CD4-positive, alpha-beta T cell (primary cell): ENCODE data around the gene ADIRF. TPM values are rescaled to one million over a fixed set of nuclear protein-coding genes. Genes with fewer than 3 reads are reported as not detected.

Experiments used
- ATAC-seq: fragments of 200-7000 bp; cut with Tn5 transposase; one replicate; pipeline ENCODE4 v1.10.0; 2022; ENCODE audit warnings: mild to moderate bottlenecking; ENCODE audit not compliant: poor library complexity
- CTCF ChIA-PET: fragments of 350-600 bp; sonication (Branson Sonifier 250); formaldehyde crosslinking; loops from one replicate; lab custom pipeline; 2021; ENCODE audit warnings: antibody characterized with exemption, inconsistent platforms; lab: Charles Lee
- POLR2A ChIA-PET: fragments of 350-600 bp; sonication (Branson Sonifier 250); formaldehyde crosslinking; loops from one replicate; lab custom pipeline; 2021; ENCODE audit warnings: antibody characterized with exemption, inconsistent platforms; lab: Charles Lee
- DNase-seq, 14 experiments: peaks; one replicate each; pipeline ENCODE4 v3.0.0-alpha.2; 2013 to 2020; ENCODE audit warnings: mixed read lengths in 2 of 14
- H3K27ac ChIP-seq, 2 donors: one replicate each; pipeline versions ENCODE4 v1.5.1 to v1.7.0; 2013; ENCODE audit warnings: low read length in 2 of 2, low read depth in 1 of 2, mild to moderate bottlenecking in 1 of 2
- H3K27me3 ChIP-seq, 2 experiments: 1 replicate in 1 of 2; 2 replicates in 1 of 2; pipeline versions ENCODE4 v1.6.1 to v1.7.0; 2013; ENCODE audit warnings: low read length in 2 of 2, control low read depth in 1 of 2, mild to moderate bottlenecking in 1 of 2, moderate library complexity in 1 of 2; ENCODE audit not compliant: insufficient read depth in 2 of 2, control insufficient read depth in 1 of 2
- H3K36me3 ChIP-seq: one replicate; pipeline ENCODE4 v1.6.1; 2013; ENCODE audit warnings: low read length, control low read depth; ENCODE audit not compliant: insufficient read depth
- H3K4me1 ChIP-seq: one replicate; pipeline ENCODE4 v1.6.1; 2013; ENCODE audit warnings: low read length, control low read depth; ENCODE audit not compliant: insufficient read depth
- H3K4me3 ChIP-seq: one replicate; pipeline ENCODE4 v1.5.1; 2013; ENCODE audit warnings: mild to moderate bottlenecking, low read length, moderate library complexity
- H3K9me3 ChIP-seq, 2 experiments: 1 replicate in 1 of 2; 2 replicates in 1 of 2; pipeline versions ENCODE4 v1.6.1 to v1.7.0; 2013; ENCODE audit warnings: low read length in 2 of 2, mild to moderate bottlenecking in 2 of 2, control low read depth in 1 of 2, moderate library complexity in 1 of 2; ENCODE audit not compliant: control insufficient read depth in 1 of 2, insufficient read depth in 1 of 2
- H3K27ac Mint-ChIP-seq: one replicate; pipeline ENCODE4 v1.8.0; 2020; ENCODE audit warnings: mixed read lengths
- H3K27me3 Mint-ChIP-seq: one replicate; pipeline ENCODE4 v1.8.0; 2021; ENCODE audit warnings: mixed read lengths
- H3K36me3 Mint-ChIP-seq: one replicate; pipeline ENCODE4 v1.8.0; 2021; ENCODE audit warnings: low read depth, mixed read lengths
- H3K4me1 Mint-ChIP-seq: one replicate; pipeline ENCODE4 v1.8.0; 2021; ENCODE audit warnings: low read depth, mixed read lengths
- H3K4me3 Mint-ChIP-seq: one replicate; pipeline ENCODE4 v1.8.0; 2020; ENCODE audit warnings: mild to moderate bottlenecking, mixed read lengths
- H3K9me3 Mint-ChIP-seq: one replicate; pipeline ENCODE4 v1.8.0; 2020; ENCODE audit warnings: mixed read lengths
- intact Hi-C, 2 experiments: fragments of 100-400 bp; cut with DNase I in 1 of 2; cut with micrococcal nuclease in 1 of 2; formaldehyde crosslinking; loops; one replicate each; pipeline versions ENCODE4 v1.15.1 to v1.9.0; 2023 to 2025; cut with DNase I, micrococcal nuclease
- total RNA-seq, 174 experiments: library from RNA in 2 of 174; stranded (reverse) in 2 of 174; gene quantifications; one replicate each; pipeline ENCODE4 v1.2.3 and lab custom pipeline; 2021 to 2026
- TF ChIP-seq, protein P1 (sequence below): fragments of 200-600 bp; IDR thresholded peaks from one replicate; pipeline ENCODE4 v1.8.0; 2022; ENCODE audit warnings: antibody characterized with exemption, mild to moderate bottlenecking

The ADIRF gene
- total RNA-seq, 2 experiments from 2014 or later, result not detected

DNA sequence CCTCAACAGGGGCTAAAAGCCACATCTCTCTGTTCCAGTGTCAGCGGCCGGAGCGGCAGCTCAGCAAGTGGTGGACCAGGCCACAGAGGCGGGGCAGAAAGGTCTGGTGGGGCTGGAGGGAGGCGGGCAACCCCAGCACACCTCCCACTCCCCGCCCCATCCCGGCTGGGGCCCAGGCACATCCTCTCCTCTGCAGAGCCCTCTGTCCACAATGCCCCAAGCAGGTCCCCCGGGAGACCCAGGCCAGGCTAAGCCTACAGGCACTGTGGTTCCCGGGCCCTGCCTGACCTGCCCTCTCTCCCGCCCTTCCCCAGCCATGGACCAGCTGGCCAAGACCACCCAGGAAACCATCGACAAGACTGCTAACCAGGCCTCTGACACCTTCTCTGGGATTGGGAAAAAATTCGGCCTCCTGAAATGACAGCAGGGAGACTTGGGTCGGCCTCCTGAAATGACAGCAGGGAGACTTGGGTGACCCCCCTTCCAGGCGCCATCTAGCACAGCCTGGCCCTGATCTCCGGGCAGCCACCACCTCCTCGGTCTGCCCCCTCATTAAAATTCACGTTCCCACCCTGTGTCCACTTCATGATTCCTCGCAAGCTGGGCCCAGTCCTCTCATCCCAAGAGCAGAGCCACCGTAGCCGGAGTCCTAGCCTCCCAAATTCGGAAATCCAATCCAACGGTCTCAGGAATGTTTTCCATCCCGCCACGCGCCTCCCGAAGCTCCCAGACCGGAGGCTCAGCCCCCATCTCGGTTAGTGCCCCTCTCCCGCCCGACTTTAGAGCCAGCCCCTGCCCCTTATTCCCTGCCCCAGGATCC is 2.1 kb downstream of the ADIRF start:
- no peaks in the 10 kb centered on the region for H3K27me3 Mint-ChIP-seq
- ChIA-PET POLR2A (interaction anchor here (0.5 to 3.1 kb wide), 5 partner anchors 20 to 493 kb away, joined by 3 to 32 read pairs (median 3); partner anchors contain the start of genes GLUD1 and SHLD2), CTCF (interaction anchor here (0.8 to 2.6 kb wide), 2 partner anchors 10 to 31 kb away, joined by 5 to 8 read pairs; no protein-coding TSS in a partner anchor)
- intact Hi-C loops, result loop anchor here in 1 of 2 experiments (5.0 to 10.0 kb wide), 3 partner anchors 213 to 436 kb away; partner anchors contain the start of gene BMPR1A
- peak in 1 of 14 experiments; percentile 46 for DNase-seq
- H3K36me3 ChIP-seq, result no peaks in the 10 kb centered on the region
- peak overlapping the region; percentile 86 for H3K4me3 ChIP-seq
- no peaks in the 10 kb centered on the region for H3K36me3 Mint-ChIP-seq
- H3K4me1 Mint-ChIP-seq, result peaks cover 42% of the 10 kb centered on the region
- H3K9me3 Mint-ChIP-seq, result no peaks in the 10 kb centered on the region
- H3K4me1 ChIP-seq, result peaks cover 66% of the 10 kb centered on the region
- TF ChIP-seq, protein P1, sequence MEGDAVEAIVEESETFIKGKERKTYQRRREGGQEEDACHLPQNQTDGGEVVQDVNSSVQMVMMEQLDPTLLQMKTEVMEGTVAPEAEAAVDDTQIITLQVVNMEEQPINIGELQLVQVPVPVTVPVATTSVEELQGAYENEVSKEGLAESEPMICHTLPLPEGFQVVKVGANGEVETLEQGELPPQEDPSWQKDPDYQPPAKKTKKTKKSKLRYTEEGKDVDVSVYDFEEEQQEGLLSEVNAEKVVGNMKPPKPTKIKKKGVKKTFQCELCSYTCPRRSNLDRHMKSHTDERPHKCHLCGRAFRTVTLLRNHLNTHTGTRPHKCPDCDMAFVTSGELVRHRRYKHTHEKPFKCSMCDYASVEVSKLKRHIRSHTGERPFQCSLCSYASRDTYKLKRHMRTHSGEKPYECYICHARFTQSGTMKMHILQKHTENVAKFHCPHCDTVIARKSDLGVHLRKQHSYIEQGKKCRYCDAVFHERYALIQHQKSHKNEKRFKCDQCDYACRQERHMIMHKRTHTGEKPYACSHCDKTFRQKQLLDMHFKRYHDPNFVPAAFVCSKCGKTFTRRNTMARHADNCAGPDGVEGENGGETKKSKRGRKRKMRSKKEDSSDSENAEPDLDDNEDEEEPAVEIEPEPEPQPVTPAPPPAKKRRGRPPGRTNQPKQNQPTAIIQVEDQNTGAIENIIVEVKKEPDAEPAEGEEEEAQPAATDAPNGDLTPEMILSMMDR, result no peak
- H3K27ac ChIP-seq, result peak overlapping the region; percentile 81 to 93
- no peaks in the 10 kb centered on the region for H3K9me3 ChIP-seq
- no peaks in the 10 kb centered on the region for H3K27me3 ChIP-seq
- H3K4me3 Mint-ChIP-seq, result peak overlapping the region; percentile 79
- peak overlapping the region; percentile 93 for H3K27ac Mint-ChIP-seq
- no peak for ATAC-seq

DNA sequence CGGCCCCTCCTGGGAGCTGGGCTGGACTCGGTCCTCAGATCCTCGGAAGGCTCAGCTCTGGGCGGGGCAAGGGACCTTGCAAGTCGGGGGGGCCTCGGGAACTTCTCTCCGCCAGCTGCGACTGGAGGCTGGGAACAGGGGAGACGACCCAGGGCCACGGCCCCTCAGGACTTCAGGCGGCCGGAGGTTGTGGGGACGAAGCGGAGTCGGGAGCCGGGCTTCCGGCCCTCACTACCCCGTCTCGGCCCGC is 2.6 kb downstream of the ADIRF start:
- TF ChIP-seq, protein P1, result no peak
- peak overlapping the region; percentile 86 for H3K4me3 ChIP-seq

DNA sequence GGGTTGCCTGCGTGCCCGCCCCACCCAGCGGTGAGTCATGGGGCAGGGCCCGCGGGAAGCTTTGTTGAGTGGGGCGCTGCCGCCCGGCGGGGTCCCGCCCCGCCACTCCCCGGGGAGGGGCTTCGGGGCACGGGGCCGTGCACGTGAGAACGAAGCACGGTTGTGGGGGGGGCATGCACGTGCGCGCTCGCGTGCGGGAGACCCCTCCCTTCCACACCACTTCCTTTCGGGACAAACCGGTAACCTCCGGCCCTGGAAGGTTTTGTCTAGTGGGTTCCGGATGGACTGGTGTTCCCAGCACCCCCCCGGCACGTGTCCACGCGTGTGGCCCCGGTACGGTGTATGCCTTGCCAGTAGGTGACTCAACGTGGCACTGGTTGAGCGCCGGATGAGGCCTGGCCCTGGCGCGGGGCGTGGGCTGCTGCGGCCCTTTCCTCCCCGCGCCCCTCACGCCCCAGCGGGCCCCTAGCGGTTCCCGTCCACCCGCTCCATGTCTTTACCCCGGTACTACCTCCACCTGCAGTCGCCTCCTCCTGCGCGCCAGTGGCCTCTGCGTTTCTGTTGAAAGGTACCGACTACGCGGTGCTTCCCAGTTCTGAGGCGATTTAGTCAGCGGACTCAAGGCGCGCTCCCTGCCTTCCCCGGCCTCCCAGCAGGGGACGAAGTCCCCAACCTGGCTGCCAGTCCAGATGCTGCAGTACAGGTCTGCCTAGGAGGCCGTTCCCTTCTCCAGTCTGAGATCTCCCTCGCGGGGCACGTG is 3.1 kb downstream of the ADIRF start:
- intact Hi-C loops, result loop anchor here (1.0 to 10.0 kb wide), 5 partner anchors 113 to 437 kb away; partner anchors contain the start of genes BMPR1A (in 1 of the 2) and SHLD2 (in 1 of the 2)
- TF ChIP-seq, protein P1, result no peak
- Histone ChIP-seq H3K27ac (peak overlapping the region; percentile 81 to 93), H3K4me3 (peak overlapping the region; percentile 86), H3K27me3 (no peaks in the 10 kb centered on the region), H3K4me1 (peaks cover 57% of the 10 kb centered on the region), H3K9me3 (no peaks in the 10 kb centered on the region), H3K36me3 (no peaks in the 10 kb centered on the region)
- ATAC-seq (peak; percentile 85), DNase-seq (peak; percentile 84 to 96 (median 90))
- Mint-ChIP-seq H3K36me3 (no peaks in the 10 kb centered on the region), H3K4me1 (peaks cover 32% of the 10 kb centered on the region), H3K27me3 (no peaks in the 10 kb centered on the region), H3K4me3 (peak overlapping the region; percentile 79), H3K27ac (peak overlapping the region; percentile 93), H3K9me3 (no peaks in the 10 kb centered on the region)
- POLR2A ChIA-PET, result interaction anchor here (0.5 to 3.1 kb wide), 4 partner anchors 21 to 259 kb away, joined by 3 to 32 read pairs (median 5); partner anchors contain the start of genes GLUD1 and SHLD2
- CTCF ChIA-PET, result interaction anchor here (0.8 to 2.6 kb wide), 2 partner anchors 11 to 32 kb away, joined by 5 to 8 read pairs; no protein-coding TSS in a partner anchor

More for the DNA sequence above, 2.6 kb downstream of the ADIRF start:
- CTCF ChIA-PET, result interaction anchor here (0.8 to 2.6 kb wide), 2 partner anchors 11 to 31 kb away, joined by 5 to 8 read pairs; no protein-coding TSS in a partner anchor
- intact Hi-C loops, result loop anchor here (1.0 to 10.0 kb wide), 5 partner anchors 113 to 436 kb away; partner anchors contain the start of genes BMPR1A (in 1 of the 2) and SHLD2 (in 1 of the 2)
- peak overlapping the region; percentile 79 for H3K4me3 Mint-ChIP-seq
- H3K36me3 Mint-ChIP-seq, result no peaks in the 10 kb centered on the region
- H3K4me1 Mint-ChIP-seq, result peaks cover 37% of the 10 kb centered on the region
- H3K27ac Mint-ChIP-seq, result peak overlapping the region; percentile 93
- Histone ChIP-seq H3K36me3 (no peaks in the 10 kb centered on the region), H3K9me3 (no peaks in the 10 kb centered on the region), H3K27ac (peak overlapping the region; percentile 81 to 93), H3K27me3 (no peaks in the 10 kb centered on the region), H3K4me1 (peaks cover 62% of the 10 kb centered on the region)
- H3K9me3 Mint-ChIP-seq, result no peaks in the 10 kb centered on the region
- ATAC-seq (no peak), DNase-seq (no peak)
- POLR2A ChIA-PET, result interaction anchor here (0.5 to 3.1 kb wide), 4 partner anchors 21 to 259 kb away, joined by 3 to 32 read pairs (median 5); partner anchors contain the start of genes GLUD1 and SHLD2
- no peaks in the 10 kb centered on the region for H3K27me3 Mint-ChIP-seq
